Kidney (tissue), 14 donors: ENCODE results near the gene UBAP1. TPM values are rescaled to one million over a fixed set of nuclear protein-coding genes. Genes with fewer than 3 reads are reported as not detected.

Experiments used
- DNase-seq, 5 donors: peaks; one replicate each; pipeline ENCODE4 v3.0.0-alpha.2; 2013 to 2020
- FAIRE-seq: peaks from 2 replicates; lab custom pipeline; 2012; peaks lifted over from hg19 to GRCh38; lab: Jason Lieb, UNC
- H3K27ac ChIP-seq, 2 donors: one replicate each; pipeline ENCODE4 v1.7.0; 2013; ENCODE audit warnings: low read depth in 2 of 2, low read length in 2 of 2, inconsistent platforms in 1 of 2
- H3K27me3 ChIP-seq: one replicate; pipeline ENCODE4 v1.7.1; 2013; ENCODE audit warnings: low read length, inconsistent platforms; ENCODE audit not compliant: control insufficient read depth, insufficient read depth
- H3K36me3 ChIP-seq, 3 donors: one replicate each; pipeline versions ENCODE4 v1.7.0 to v1.7.1; 2013; ENCODE audit warnings: low read length in 3 of 3, control low read depth in 1 of 3, inconsistent platforms in 1 of 3; ENCODE audit not compliant: insufficient read depth in 3 of 3, control insufficient read depth in 2 of 3
- H3K4me1 ChIP-seq, 3 donors: one replicate each; pipeline versions ENCODE4 v1.7.0 to v1.7.1; 2013; ENCODE audit warnings: low read length in 3 of 3, inconsistent platforms in 1 of 3, low read depth in 1 of 3; ENCODE audit not compliant: control insufficient read depth in 2 of 3, insufficient read depth in 2 of 3
- H3K4me3 ChIP-seq, 3 donors: one replicate each; pipeline versions ENCODE4 v1.7.0 to v1.8.1; 2013; ENCODE audit warnings: low read length in 3 of 3, control low read depth in 1 of 3, inconsistent platforms in 1 of 3
- H3K9ac ChIP-seq, 3 donors: one replicate each; pipeline versions ENCODE4 v1.7.0 to v1.7.1; 2013; ENCODE audit warnings: low read length in 3 of 3, control low read depth in 1 of 3, inconsistent platforms in 1 of 3
- H3K9me3 ChIP-seq, 3 donors: one replicate each; pipeline versions ENCODE4 v1.7.0 to v1.7.1; 2013; ENCODE audit warnings: low read length in 3 of 3, control low read depth in 1 of 3, inconsistent platforms in 1 of 3; ENCODE audit not compliant: control insufficient read depth in 2 of 3, insufficient read depth in 1 of 3
- intact Hi-C: fragments of 100-400 bp; cut with DNase I; formaldehyde crosslinking; loops from one replicate; pipeline ENCODE4 v1.11.1; 2022
- polyA plus RNA-seq: library from polyadenylated mRNA; stranded (reverse); fragments of 350-450 nt; fragmentation: Illumina TruSeq; extraction: RNeasy Lipid Tissue Mini Kit (QIAGEN cat#74804); gene quantifications from one replicate; pipeline ENCODE4 v1.2.3, GENCODE V29; 2014; ENCODE audit warnings: low read depth, low replicate concordance; ENCODE audit not compliant: insufficient read depth
- total RNA-seq: library from RNA; stranded (reverse); fragmentation: NEBNext Ultra II Directional; extraction: Animal tissue kit (Norgen Biotek cat#: 25700); gene quantifications from one replicate; pipeline ENCODE4 v1.2.1, GENCODE V29; 2021
- TF ChIP-seq, protein P1 (sequence below): IDR thresholded peaks from 3 replicates; pipeline ENCODE4 v1.5.1; 2012; ENCODE audit warnings: mild to moderate bottlenecking, moderate library complexity, borderline replicate concordance; ENCODE audit not compliant: insufficient read depth; ENCODE audit errors: extremely low read depth
- donor health status: control.
- donor health status: control.
- donor health status: control.
- donor health status: control.
- donor health status: control.
- donor health status: DM: yes; HTN: yes; CAD: no.
- donor health status: Normal renal cell carcinoma (clear cell type).

UBAP1 gene
- total and polyA plus RNA-seq, 2 donors from 2014 or later, result 39.4 to 53.8 TPM

DNA sequence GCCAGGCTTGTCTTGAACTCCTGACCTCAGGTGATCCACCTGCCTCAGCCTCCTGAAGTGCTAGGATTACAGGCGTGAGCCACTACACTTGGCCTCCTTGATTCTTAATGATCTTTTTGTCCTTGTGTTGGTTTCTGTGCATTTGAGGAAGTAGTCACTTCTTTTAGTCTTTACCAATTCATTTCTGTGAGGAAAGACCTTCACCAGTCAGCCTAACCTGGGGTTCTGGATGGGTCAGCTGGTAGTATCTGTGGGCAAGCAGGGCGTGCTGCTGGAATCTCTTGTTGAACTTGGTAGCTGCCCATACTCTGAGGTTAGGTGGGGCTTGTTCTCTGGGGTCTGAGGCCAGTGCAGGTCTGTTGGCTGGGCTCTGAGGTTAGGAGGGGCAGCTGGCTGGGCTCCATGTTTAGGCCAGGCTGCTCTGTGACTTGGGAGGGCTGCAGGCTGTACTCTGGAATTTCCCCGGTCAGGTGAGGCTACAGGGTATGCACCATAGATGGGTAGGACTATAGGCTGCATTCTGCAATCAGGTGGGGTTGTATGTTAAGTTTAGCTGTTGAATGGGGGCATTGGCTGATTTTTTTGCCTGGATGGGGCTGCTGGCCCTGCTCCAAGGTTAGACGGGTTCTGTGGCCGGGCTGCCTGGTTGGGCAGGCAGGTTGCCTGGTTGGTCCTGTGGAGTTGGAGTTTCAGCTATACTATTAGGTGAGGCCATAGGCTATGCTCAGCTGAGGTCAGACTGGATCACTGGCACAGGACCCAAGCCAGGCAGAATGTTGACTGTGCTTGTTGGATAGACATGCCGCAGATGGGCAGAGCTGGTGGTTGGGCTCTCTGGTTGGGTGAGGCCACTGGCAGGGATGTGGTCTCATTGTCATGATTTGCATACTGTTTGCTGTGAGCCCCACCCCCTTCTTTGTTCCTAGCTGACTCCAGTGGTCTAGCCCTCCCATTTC is 19.2 kb downstream of the UBAP1 start:
- Histone ChIP-seq H3K9ac (no peak overlapping the region), H3K36me3 (peaks cover 0 to 2% (median 0%) of the 10 kb centered on the region in 3 donors), H3K27me3 (no peaks in the 10 kb centered on the region), H3K9me3 (no peaks in the 10 kb centered on the region), H3K27ac (no peak overlapping the region), H3K4me1 (peaks cover 0 to 6% (median 0%) of the 10 kb centered on the region in 3 donors), H3K4me3 (no peak overlapping the region)
- DNase-seq (no peak), FAIRE-seq (no peak)
- TF ChIP-seq, protein P1, sequence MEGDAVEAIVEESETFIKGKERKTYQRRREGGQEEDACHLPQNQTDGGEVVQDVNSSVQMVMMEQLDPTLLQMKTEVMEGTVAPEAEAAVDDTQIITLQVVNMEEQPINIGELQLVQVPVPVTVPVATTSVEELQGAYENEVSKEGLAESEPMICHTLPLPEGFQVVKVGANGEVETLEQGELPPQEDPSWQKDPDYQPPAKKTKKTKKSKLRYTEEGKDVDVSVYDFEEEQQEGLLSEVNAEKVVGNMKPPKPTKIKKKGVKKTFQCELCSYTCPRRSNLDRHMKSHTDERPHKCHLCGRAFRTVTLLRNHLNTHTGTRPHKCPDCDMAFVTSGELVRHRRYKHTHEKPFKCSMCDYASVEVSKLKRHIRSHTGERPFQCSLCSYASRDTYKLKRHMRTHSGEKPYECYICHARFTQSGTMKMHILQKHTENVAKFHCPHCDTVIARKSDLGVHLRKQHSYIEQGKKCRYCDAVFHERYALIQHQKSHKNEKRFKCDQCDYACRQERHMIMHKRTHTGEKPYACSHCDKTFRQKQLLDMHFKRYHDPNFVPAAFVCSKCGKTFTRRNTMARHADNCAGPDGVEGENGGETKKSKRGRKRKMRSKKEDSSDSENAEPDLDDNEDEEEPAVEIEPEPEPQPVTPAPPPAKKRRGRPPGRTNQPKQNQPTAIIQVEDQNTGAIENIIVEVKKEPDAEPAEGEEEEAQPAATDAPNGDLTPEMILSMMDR, result no peak
- intact Hi-C loops, result no loop called here

GRCh38 chr9:34200092-34200491 is 21.2 kb downstream of the UBAP1 start:
- H3K4me1 ChIP-seq, result peaks cover 0 to 6% (median 0%) of the 10 kb centered on the region in 3 donors
- H3K9ac ChIP-seq, result no peak overlapping the region
- FAIRE-seq (no peak), DNase-seq (no peak)
- no peak overlapping the region for H3K27ac ChIP-seq
- no peaks in the 10 kb centered on the region for H3K27me3 ChIP-seq
- TF ChIP-seq, protein P1, result no peak
- H3K9me3 ChIP-seq, result no peaks in the 10 kb centered on the region
- peaks cover 0 to 2% (median 0%) of the 10 kb centered on the region in 3 donors for H3K36me3 ChIP-seq
- H3K4me3 ChIP-seq, result no peak overlapping the region
- intact Hi-C loops, result no loop called here

DNA sequence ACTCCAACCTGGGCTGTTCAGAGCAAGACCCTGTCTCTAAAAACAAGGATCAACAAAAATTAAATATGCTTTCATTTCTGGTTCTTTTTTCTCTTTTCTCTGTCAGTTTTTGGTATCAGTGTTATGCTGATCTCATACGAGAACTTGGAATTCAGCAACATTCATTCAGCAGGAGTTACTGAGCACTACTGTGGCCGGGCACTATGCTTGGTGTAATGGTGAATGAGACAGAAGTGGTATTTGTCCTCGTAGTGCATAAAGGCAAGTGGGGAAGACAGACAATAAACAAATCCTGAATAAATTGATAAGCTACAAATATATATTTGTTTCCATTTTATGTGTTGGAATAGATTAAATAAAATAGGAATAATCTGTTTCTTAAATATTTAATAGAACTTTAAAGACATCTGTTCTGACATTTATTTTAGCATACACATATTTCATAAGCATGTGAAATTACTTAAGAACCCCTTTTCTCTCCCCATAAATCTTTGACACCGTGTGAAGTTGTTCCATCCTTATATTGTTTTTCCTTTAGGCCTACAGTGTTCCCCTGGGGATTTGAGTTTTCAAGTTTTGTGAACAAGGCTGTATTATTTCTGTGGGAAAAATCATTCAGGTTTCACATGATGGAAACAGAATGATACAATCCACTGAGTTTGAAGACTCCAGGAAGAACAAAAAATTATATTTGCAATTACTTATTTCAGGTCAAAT is 24.6 kb downstream of the UBAP1 start:
- TF ChIP-seq, protein P1, result no peak
- Histone ChIP-seq H3K27ac (no peak overlapping the region), H3K4me3 (no peak overlapping the region), H3K4me1 (peaks cover 0 to under 1% (median 0%) of the 10 kb centered on the region in 3 donors), H3K27me3 (no peaks in the 10 kb centered on the region), H3K9me3 (no peaks in the 10 kb centered on the region), H3K36me3 (peaks cover 0 to 2% (median 0%) of the 10 kb centered on the region in 3 donors), H3K9ac (no peak overlapping the region)
- FAIRE-seq (no peak), DNase-seq (no peak)
- intact Hi-C loops, result no loop called here
